ENCODE measurements around the gene VSTM2L.

Gene VSTM2L

DNA sequence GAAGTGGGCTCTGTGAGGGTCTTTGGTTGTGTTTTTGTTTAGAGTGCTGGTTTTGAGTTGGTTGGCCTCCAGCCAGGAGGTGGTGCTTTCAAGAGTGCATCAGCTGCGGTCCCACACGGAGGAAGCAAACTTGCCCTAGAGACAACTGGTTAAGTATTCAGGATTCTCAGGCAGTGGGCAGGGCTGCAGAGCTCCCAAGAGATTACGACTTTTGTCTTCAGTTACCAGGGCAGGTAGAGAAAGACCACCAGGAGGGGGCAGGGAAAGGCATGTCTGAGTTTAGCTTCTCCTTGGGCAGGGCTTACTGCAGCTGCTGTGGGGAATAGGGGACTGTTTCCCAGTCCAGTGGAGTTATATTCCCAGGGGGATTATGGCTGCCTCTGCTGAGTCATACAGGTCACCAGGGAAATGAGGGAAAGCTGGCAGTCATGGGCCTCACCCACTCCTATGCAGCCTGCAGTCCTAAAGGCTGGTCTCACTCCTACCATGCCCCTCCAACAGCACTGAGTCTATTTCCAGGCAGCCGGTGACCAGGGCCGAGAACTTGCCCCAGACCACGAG, 66.0 kb downstream of the VSTM2L start:
- TF ChIP-seq, protein P1, sequence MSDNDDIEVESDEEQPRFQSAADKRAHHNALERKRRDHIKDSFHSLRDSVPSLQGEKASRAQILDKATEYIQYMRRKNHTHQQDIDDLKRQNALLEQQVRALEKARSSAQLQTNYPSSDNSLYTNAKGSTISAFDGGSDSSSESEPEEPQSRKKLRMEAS (IDR thresholded peaks at IDR 0.05; ENCODE audit: low read depth, low read length): no peak
- TF ChIP-seq, protein P2, sequence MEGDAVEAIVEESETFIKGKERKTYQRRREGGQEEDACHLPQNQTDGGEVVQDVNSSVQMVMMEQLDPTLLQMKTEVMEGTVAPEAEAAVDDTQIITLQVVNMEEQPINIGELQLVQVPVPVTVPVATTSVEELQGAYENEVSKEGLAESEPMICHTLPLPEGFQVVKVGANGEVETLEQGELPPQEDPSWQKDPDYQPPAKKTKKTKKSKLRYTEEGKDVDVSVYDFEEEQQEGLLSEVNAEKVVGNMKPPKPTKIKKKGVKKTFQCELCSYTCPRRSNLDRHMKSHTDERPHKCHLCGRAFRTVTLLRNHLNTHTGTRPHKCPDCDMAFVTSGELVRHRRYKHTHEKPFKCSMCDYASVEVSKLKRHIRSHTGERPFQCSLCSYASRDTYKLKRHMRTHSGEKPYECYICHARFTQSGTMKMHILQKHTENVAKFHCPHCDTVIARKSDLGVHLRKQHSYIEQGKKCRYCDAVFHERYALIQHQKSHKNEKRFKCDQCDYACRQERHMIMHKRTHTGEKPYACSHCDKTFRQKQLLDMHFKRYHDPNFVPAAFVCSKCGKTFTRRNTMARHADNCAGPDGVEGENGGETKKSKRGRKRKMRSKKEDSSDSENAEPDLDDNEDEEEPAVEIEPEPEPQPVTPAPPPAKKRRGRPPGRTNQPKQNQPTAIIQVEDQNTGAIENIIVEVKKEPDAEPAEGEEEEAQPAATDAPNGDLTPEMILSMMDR (IDR thresholded peaks at IDR 0.05; ENCODE audit: low read depth, low read length): no peak
- TF ChIP-seq MYC (IDR thresholded peaks at IDR 0.05; ENCODE audit: low read depth, low read length) (no peak), POLR2A (IDR thresholded peaks at IDR 0.05; ENCODE audit: extremely low read depth, insufficient read length) (no peak)
- peak; percentile 60 for DNase-seq (ENCODE audit: low read depth)

DNA sequence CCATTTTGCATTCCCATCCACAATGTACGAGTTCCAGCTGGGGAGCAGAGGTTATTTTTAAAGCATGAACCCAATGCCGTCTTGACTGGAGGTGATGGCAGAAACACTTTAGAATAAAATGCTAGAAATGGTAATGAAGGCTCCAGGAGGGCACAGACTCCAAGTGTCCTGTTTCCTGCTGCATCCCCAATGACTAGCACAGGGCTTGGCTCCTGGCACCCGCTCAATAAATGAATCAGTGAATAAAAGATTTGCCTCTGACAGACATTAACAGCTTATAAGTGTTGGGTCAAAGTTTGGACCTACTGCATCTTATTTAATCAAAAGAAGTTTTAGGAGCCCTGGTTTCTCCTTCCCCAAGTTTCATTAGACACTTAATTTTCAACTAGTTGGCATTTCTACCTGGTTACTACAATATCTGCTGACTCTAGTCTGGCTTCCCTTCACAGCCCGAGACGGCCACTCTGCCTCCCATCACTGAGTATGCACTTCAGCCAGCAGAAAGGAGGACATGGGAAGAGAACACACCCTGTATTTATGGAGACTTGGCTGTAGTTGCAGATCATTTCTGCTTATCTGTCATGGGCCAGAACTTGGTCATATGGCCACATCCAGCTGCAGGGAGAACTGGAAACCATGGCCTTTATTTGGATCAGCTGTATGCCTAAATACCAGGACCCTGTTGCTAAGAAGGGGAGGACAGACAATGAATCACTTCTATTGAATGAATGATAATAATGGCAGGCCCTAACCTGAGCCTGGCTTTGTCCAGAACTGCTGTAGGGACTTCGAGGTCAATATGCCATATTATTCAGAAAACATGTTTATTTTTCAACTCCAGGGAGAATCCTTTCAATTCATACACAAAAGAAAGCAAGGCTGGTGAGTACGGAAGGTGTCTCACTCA, 67.3 kb downstream of the VSTM2L start:
- H3K4me3 ChIP-seq (ENCODE audit: low read depth, low read length): no peak overlapping the region
- TF ChIP-seq, protein P1 (IDR thresholded peaks at IDR 0.05; ENCODE audit: low read depth, low read length): no peak
- TF ChIP-seq MYC (IDR thresholded peaks at IDR 0.05; ENCODE audit: low read depth, low read length) (no peak), POLR2A (IDR thresholded peaks at IDR 0.05; ENCODE audit: extremely low read depth, insufficient read length) (no peak)
- TF ChIP-seq, protein P2 (IDR thresholded peaks at IDR 0.05; ENCODE audit: low read depth, low read length): no peak
- no peak for DNase-seq (ENCODE audit: low read depth)

More for the DNA sequence above, 66.0 kb downstream of the VSTM2L start:
- H3K4me3 ChIP-seq (ENCODE audit: low read depth, low read length): no peak overlapping the region

DNA sequence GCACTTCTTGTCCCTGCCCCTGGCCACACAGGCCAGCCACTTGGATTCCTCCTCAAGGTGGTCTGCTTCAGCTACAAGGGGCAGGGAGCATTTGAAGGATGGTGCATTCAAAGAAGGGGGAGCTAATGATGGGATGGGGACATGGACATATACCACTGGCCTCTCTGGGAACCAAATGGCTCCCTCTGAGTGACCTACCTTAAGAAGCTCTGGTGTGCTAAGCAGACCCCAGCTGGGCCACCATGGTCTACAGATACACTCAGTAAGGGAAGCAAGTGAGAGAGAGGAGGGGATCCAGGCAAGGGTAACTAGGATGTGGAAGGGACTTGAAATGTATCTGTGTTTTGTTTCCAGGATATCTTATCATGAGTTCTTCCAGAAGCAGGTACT, 67.9 kb downstream of the VSTM2L start:
- DNase-seq (ENCODE audit: low read depth): no peak
- TF ChIP-seq, protein P2 (IDR thresholded peaks at IDR 0.05; ENCODE audit: low read depth, low read length): no peak
- TF ChIP-seq, protein P1 (IDR thresholded peaks at IDR 0.05; ENCODE audit: low read depth, low read length): no peak
- TF ChIP-seq MYC (IDR thresholded peaks at IDR 0.05; ENCODE audit: low read depth, low read length) (no peak), POLR2A (IDR thresholded peaks at IDR 0.05; ENCODE audit: extremely low read depth, insufficient read length) (no peak)

DNA sequence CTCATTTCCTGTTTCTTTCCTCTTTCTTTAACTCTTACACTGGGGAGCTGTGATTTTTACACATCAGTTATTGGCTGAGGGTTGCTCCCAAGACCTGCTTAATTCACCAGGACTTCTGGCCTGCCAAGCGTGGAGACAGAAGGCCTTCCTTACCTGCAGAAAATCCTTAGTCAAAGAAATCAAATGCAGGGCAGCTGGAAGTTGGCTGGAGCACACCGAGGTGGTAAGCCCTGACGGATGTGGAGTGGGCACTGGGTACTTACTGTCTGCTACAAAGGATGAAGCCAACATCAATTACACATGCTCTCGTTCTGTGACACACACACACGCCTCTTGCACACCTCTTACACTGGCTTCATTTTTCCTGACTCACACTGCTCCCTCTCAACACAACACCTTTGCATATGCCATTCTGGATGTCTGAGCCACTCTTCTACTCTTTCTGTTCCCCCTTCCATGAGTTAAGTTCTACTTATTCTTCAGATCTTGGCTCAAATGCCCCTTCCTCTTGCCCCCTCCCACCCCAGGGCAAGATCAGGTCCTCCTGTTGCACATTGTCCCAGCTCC, 68.7 kb downstream of the VSTM2L start:
- TF ChIP-seq, protein P2 (IDR thresholded peaks at IDR 0.05; ENCODE audit: low read depth, low read length): no peak
- TF ChIP-seq, protein P1 (IDR thresholded peaks at IDR 0.05; ENCODE audit: low read depth, low read length): no peak
- TF ChIP-seq MYC (IDR thresholded peaks at IDR 0.05; ENCODE audit: low read depth, low read length) (no peak), POLR2A (IDR thresholded peaks at IDR 0.05; ENCODE audit: extremely low read depth, insufficient read length) (no peak)
- no peak overlapping the region for H3K4me3 ChIP-seq (ENCODE audit: low read depth, low read length)

More for the DNA sequence above, 67.9 kb downstream of the VSTM2L start:
- H3K4me3 ChIP-seq (ENCODE audit: low read depth, low read length): no peak overlapping the region

DNA sequence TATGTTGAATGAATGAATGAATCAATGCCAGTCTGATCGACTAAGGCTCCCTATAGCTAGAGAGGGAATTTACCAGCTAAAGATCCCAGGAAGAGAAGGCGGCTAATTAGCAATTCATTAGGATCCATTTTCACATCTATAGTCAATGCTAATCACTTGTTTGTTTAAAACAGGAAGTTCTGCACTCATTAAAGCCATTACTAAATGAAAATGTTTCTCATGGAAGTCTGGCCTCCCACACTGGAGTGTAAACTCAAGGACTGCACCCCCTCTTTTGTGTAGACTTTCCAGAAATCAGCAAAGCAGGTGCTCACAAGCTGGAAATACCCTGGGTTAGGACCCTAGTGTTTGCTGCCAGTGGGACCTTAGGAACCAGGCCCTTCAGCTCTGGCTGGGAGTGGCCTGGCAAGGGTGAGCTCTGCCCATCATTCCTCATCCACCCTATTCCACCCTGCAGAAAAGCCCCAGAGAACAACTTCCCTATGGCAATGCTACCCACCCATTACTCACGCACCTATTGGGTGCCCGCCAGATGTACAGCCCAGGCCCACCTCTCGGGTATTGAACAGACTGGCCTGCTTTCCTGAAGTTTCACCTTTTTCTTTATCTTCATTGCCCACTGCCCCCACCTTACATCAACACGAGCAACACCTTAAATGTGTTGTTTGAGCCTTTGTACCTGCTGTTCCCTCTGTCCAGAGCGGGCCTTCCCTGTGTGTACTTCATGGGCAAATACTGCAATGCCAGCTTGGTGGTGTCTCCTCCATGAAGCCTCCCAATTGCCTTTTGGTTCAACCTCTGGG, 69.5 kb downstream of the VSTM2L start:
- no peak for TF ChIP-seq MYC (IDR thresholded peaks at IDR 0.05; ENCODE audit: low read depth, low read length)
- TF ChIP-seq, protein P2 (IDR thresholded peaks at IDR 0.05; ENCODE audit: low read depth, low read length): no peak
- TF ChIP-seq, protein P1 (IDR thresholded peaks at IDR 0.05; ENCODE audit: low read depth, low read length): no peak
- no peak for TF ChIP-seq POLR2A (IDR thresholded peaks at IDR 0.05; ENCODE audit: extremely low read depth, insufficient read length)
- H3K4me3 ChIP-seq (ENCODE audit: low read depth, low read length): no peak overlapping the region
- DNase-seq (ENCODE audit: low read depth): no peak

More for the DNA sequence above, 68.7 kb downstream of the VSTM2L start:
- DNase-seq (ENCODE audit: low read depth): no peak
